HUDEP-2 (cell line): ENCODE data around the gene PCED1B.

ENCODE experiments used
- DNase-seq, 76 experiments: peaks; one replicate each; lab custom pipeline; 2025; ENCODE audit not compliant: unreplicated experiment in 76 of 76; lab: John Stamatoyannopoulos, UW

Gene PCED1B

GRCh38 chr12:47067771-47068431 lies 11.5 kb upstream of the PCED1B start:
- no peak for DNase-seq

GRCh38 chr12:47068539-47068938 lies 10.9 kb upstream of the PCED1B start:
- DNase-seq, result no peak

GRCh38 chr12:47070310-47070709 lies 9.1 kb upstream of the PCED1B start:
- no peak for DNase-seq

- peak in 11 of 76 experiments; percentile 6 to 49 (median 16) for DNase-seq
These were observed 8.1 kb upstream of the PCED1B start for GRCh38 chr12:47071241-47071852.

- no peak for DNase-seq
These were observed 5.5 kb upstream of the PCED1B start for GRCh38 chr12:47073951-47074350.

GRCh38 chr12:47074757-47075156 lies 4.7 kb upstream of the PCED1B start:
- no peak for DNase-seq

GRCh38 chr12:47075192-47076084 lies 4.0 kb upstream of the PCED1B start:
- no peak for DNase-seq

GRCh38 chr12:47077206-47078085 lies 2.0 kb upstream of the PCED1B start:
- no peak for DNase-seq

- DNase-seq, result no peak
These were observed 1.4 kb upstream of the PCED1B start for GRCh38 chr12:47078086-47078395.

GRCh38 chr12:47078733-47079467 lies 521 bp upstream of the PCED1B start:
- DNase-seq, result peak in 37 of 76 experiments; percentile 5 to 47 (median 24)

GRCh38 chr12:47079981-47080724 lies 732 bp downstream of the PCED1B start:
- DNase-seq, result peak in 30 of 76 experiments; percentile 7 to 51 (median 24)

GRCh38 chr12:47080725-47081502 lies 1.5 kb downstream of the PCED1B start:
- peak in 44 of 76 experiments; percentile 4 to 55 (median 28) for DNase-seq

GRCh38 chr12:47082283-47082682 lies 2.9 kb downstream of the PCED1B start:
- DNase-seq, result no peak

GRCh38 chr12:47082796-47083621 lies 3.6 kb downstream of the PCED1B start:
- peak in 3 of 76 experiments; percentile 4 to 23 (median 17) for DNase-seq

- DNase-seq, result no peak
These were observed 4.8 kb downstream of the PCED1B start for GRCh38 chr12:47084172-47084571.

- peak in 17 of 76 experiments; percentile 2 to 47 (median 15) for DNase-seq
These were observed 6.4 kb downstream of the PCED1B start for GRCh38 chr12:47085815-47086252.

GRCh38 chr12:47087088-47087688 lies 7.8 kb downstream of the PCED1B start:
- no peak for DNase-seq
